Right cardiac atrium (tissue), 5 donors: ENCODE results near the gene KRTAP10-7. TPM values are rescaled to one million over a fixed set of nuclear protein-coding genes. Genes with fewer than 3 reads are reported as not detected.
A peak's percentile ranks its signal among the peaks of the same experiment; 100 is the strongest.
"Not testable (repeated sequence)": the region's sequence is repeated elsewhere in the genome, so short reads cannot be mapped to it uniquely, and the experiment has no call there.

Source experiments
- ATAC-seq, 2 donors: fragments of 200-7000 bp; cut with Tn5 transposase; one replicate each; pipeline versions ENCODE4 v1.8.0 to v1.9.1; 2020; ENCODE audit warnings: moderate library complexity in 2 of 2, mild to moderate bottlenecking in 1 of 2
- DNase-seq, 3 donors: peaks; one replicate each; pipeline ENCODE4 v3.0.0-alpha.2; 2020
- H3K27ac ChIP-seq: one replicate; pipeline ENCODE4 v1.5.1; 2013; ENCODE audit warnings: mild to moderate bottlenecking, low read length, control low read depth, moderate library complexity
- H3K27me3 ChIP-seq: one replicate; pipeline ENCODE4 v1.6.1; 2013; ENCODE audit not compliant: control insufficient read depth, insufficient read depth
- H3K4me1 ChIP-seq: one replicate; pipeline ENCODE4 v1.6.1; 2013; ENCODE audit warnings: low read length; ENCODE audit not compliant: control insufficient read depth, insufficient read depth
- H3K4me3 ChIP-seq: one replicate; pipeline ENCODE4 v1.5.1; 2013; ENCODE audit warnings: low read length, control low read depth
- H3K9me3 ChIP-seq: one replicate; pipeline ENCODE4 v1.6.1; 2013; ENCODE audit warnings: low read length; ENCODE audit not compliant: control insufficient read depth
- WGBS: extraction: QIAGEN DNeasy Blood & Tissue Kit; methylation state at CpG from one replicate; pipeline ENCODE4 v1.1.7; 2013; 5-methylcytosine and 5-hydroxymethylcytosine counted together
- intact Hi-C, 4 donors: fragments of 100-400 bp; cut with DNase I; formaldehyde crosslinking; loops; one replicate each; pipeline versions ENCODE4 v1.11.0 to v1.14.0; 2022 to 2023
- polyA plus RNA-seq: library from polyadenylated mRNA; stranded (reverse); fragments of 200-250 nt; gene quantifications from one replicate; pipeline ENCODE4 v1.2.3, GENCODE V29; 2013
- total RNA-seq, 4 donors: library from RNA; stranded (reverse); fragmentation: NEBNext Ultra II Directional; extraction: Animal tissue kit (Norgen Biotek cat#: 25700); gene quantifications; one replicate each; pipeline ENCODE4 v1.2.1, GENCODE V29; 2021
- donor health status: healthy with polysubstance abuse.
- donor health status: DM: no; HTN: yes; CAD: no.
- donor health status: DM: no; HTN: no; CAD: no.
- donor health status: DM: no; HTN: yes; CAD: no; lungs with severe emphysema.
- donor health status: DM: yes; HTN: yes; CAD: no.

The KRTAP10-7 gene
- total and polyA plus RNA-seq, 5 donors, result not detected

- Histone ChIP-seq H3K9me3 (no peaks in the 10 kb centered on the region), H3K4me3 (no peak overlapping the region), H3K27ac (no peak overlapping the region), H3K4me1 (no peaks in the 10 kb centered on the region), H3K27me3 (no peaks in the 10 kb centered on the region)
- intact Hi-C loops, result no loop called here
- WGBS, result 56% methylated on average over 17 of the region's 17 CpGs
- DNase-seq, result peak in 1 of 3 donors; percentile 37
- peak in 1 of 2 donors; percentile 22 for ATAC-seq
Observed at GRCh38 chr21:44603109-44603875, 2.9 kb downstream of the KRTAP10-7 start.

GRCh38 chr21:44603911-44604310, 3.5 kb downstream of the KRTAP10-7 start:
- Histone ChIP-seq H3K9me3 (no peaks in the 10 kb centered on the region), H3K27me3 (no peaks in the 10 kb centered on the region), H3K27ac (no peak overlapping the region), H3K4me3 (no peak overlapping the region), H3K4me1 (no peaks in the 10 kb centered on the region)
- DNase-seq (no peak), ATAC-seq (no peak)
- 83% methylated on average over 8 of the region's 8 CpGs for WGBS
- intact Hi-C loops, result no loop called here

GRCh38 chr21:44606495-44606894, 6.1 kb downstream of the KRTAP10-7 start:
- 75% methylated on average over 4 of the region's 4 CpGs for WGBS
- no peak overlapping the region for H3K4me3 ChIP-seq
- no peak overlapping the region for H3K27ac ChIP-seq
- ATAC-seq, result no peak
- no peaks in the 10 kb centered on the region for H3K9me3 ChIP-seq
- no peaks in the 10 kb centered on the region for H3K27me3 ChIP-seq
- intact Hi-C loops, result no loop called here
- no peaks in the 10 kb centered on the region for H3K4me1 ChIP-seq
- DNase-seq, result no peak

- H3K27ac ChIP-seq, result no peak overlapping the region
- H3K4me3 ChIP-seq, result no peak overlapping the region
- ATAC-seq, result no peak
- H3K9me3 ChIP-seq, result no peaks in the 10 kb centered on the region
- no peaks in the 10 kb centered on the region for H3K27me3 ChIP-seq
- H3K4me1 ChIP-seq, result no peaks in the 10 kb centered on the region
- no peak for DNase-seq
- intact Hi-C loops, result no loop called here
Observed at GRCh38 chr21:44609193-44609592, 8.8 kb downstream of the KRTAP10-7 start.

- 90% methylated on average over 7 of the region's 7 CpGs for WGBS
- not testable (repeated sequence) for H3K27me3 ChIP-seq
Observed at GRCh38 chr21:44610157-44610843, 9.9 kb downstream of the KRTAP10-7 start.

GRCh38 chr21:44611551-44611950, 11.2 kb downstream of the KRTAP10-7 start:
- no peak for DNase-seq
- 82% methylated on average over 4 of the region's 4 CpGs for WGBS
- Histone ChIP-seq H3K9me3 (no peaks in the 10 kb centered on the region), H3K4me3 (no peak overlapping the region), H3K27me3 (no peaks in the 10 kb centered on the region), H3K4me1 (no peaks in the 10 kb centered on the region), H3K27ac (no peak overlapping the region)
- intact Hi-C loops, result no loop called here
- ATAC-seq, result no peak

More at GRCh38 chr21:44610157-44610843, 9.9 kb downstream of the KRTAP10-7 start:
- H3K9me3 ChIP-seq, intact Hi-C loops, H3K4me1 ChIP-seq, H3K4me3 ChIP-seq, H3K27ac ChIP-seq, ATAC-seq: not testable (repeated sequence)
- DNase-seq, result peak in 1 of 3 donors; percentile 25

GRCh38 chr21:44612029-44612486, 11.7 kb downstream of the KRTAP10-7 start, which contains the start of gene KRTAP10-8:
TSS of gene KRTAP10-8 (plus strand) at chr21:44612079. CDS start at chr21:44612101, 22 bp downstream.
- no peaks in the 10 kb centered on the region for H3K27me3 ChIP-seq
- no peak within 1 kb of the TSS for H3K27ac ChIP-seq
- H3K4me3 ChIP-seq, result no peak within 1 kb of the TSS
- intact Hi-C loops, result no loop called here
- DNase-seq (peak in 1 of 3 donors; percentile 28), ATAC-seq (no peak)
- H3K4me1 ChIP-seq, result no peaks in the 10 kb centered on the region
- no peaks in the 10 kb centered on the region for H3K9me3 ChIP-seq
- 93% methylated on average over 8 of the region's 8 CpGs for WGBS

- DNase-seq, result peak in 1 of 3 donors; percentile 38
- intact Hi-C loops, result no loop called here
- H3K4me3 ChIP-seq, result no peak overlapping the region
- H3K27me3 ChIP-seq, result no peaks in the 10 kb centered on the region
- no peak for ATAC-seq
- no peaks in the 10 kb centered on the region for H3K4me1 ChIP-seq
- H3K27ac ChIP-seq, result no peak overlapping the region
- 85% methylated on average over 13 of the region's 13 CpGs for WGBS
- no peaks in the 10 kb centered on the region for H3K9me3 ChIP-seq
Observed at GRCh38 chr21:44612669-44613229, 12.4 kb downstream of the KRTAP10-7 start.

- WGBS, result 86% methylated on average over 26 of the region's 26 CpGs
- no peak for ATAC-seq
- Histone ChIP-seq H3K4me3 (no peak overlapping the region), H3K27me3 (no peaks in the 10 kb centered on the region), H3K27ac (no peak overlapping the region), H3K9me3 (no peaks in the 10 kb centered on the region), H3K4me1 (no peaks in the 10 kb centered on the region)
- peak in 1 of 3 donors; percentile 31 for DNase-seq
- intact Hi-C loops, result no loop called here
Observed at GRCh38 chr21:44613386-44614155, 13.2 kb downstream of the KRTAP10-7 start.

GRCh38 chr21:44614161-44614631, 13.8 kb downstream of the KRTAP10-7 start:
- Histone ChIP-seq H3K27ac (no peak overlapping the region), H3K4me3 (no peak overlapping the region), H3K27me3 (no peaks in the 10 kb centered on the region), H3K4me1 (no peaks in the 10 kb centered on the region), H3K9me3 (no peaks in the 10 kb centered on the region)
- DNase-seq, result peak in 1 of 3 donors; percentile 56
- intact Hi-C loops, result no loop called here
- WGBS, result 79% methylated on average over 20 of the region's 20 CpGs
- no peak for ATAC-seq
